GM19324 (cell line): ENCODE results near the gene NBEA.

ENCODE experiments used
- ATAC-seq: cut with Tn5 transposase; IDR thresholded peaks from one replicate; pipeline ENCODE4 v1.9.1; 2021; ENCODE audit warnings: mild to moderate bottlenecking, moderate library complexity; ENCODE audit not compliant: unreplicated experiment, low FRiP score

The NBEA gene

GRCh38 chr13:35720690-35721554 lies 778.9 kb downstream of the NBEA start:
- ATAC-seq = no peak
